Measurements from ENCODE around the gene C1orf74. TPM values are rescaled to one million over a fixed set of nuclear protein-coding genes. Genes with fewer than 3 reads are reported as not detected.

Gene C1orf74
- total RNA-seq, 5 donors from 2014 or later (not counting 1 experiment from before 2014, with no cell fraction given), result 0.58 to 1.3 (median 1.2) TPM

GRCh38 chr1:209783386-209783785 is 973 bp downstream of the C1orf74 start:
- Mint-ChIP-seq H3K4me3 (peak overlapping the region; percentile 87 to 92 (median 89)), H3K4me1 (peaks cover 40 to 44% (median 41%) of the 10 kb centered on the region in 3 donors), H3K27ac (peak overlapping the region; percentile 97 to 98), H3K9me3 (no peaks in the 10 kb centered on the region), H3K36me3 (peaks cover 28% of the 10 kb centered on the region), H3K27me3 (no peaks in the 10 kb centered on the region)
- Histone ChIP-seq H3K36me3 (ENCODE audit: control insufficient read depth in 2 of 2, extremely low read depth in 1 of 2, insufficient read depth in 1 of 2, low read length in 1 of 2) (peaks cover 14 to 43% of the 10 kb centered on the region in 2 donors), H3K4me3 (ENCODE audit: control insufficient read depth in 1 of 2, extremely low read depth in 1 of 2, low read length in 1 of 2) (no peak overlapping the region), H3K27ac (ENCODE audit: low read length) (peak overlapping the region; percentile 97), H3K4me1 (ENCODE audit: control insufficient read depth in 1 of 2, extremely low read depth in 1 of 2, insufficient read depth in 2 of 2, low read length in 2 of 2) (peaks cover 7 to 24% of the 10 kb centered on the region in 2 experiments), H3K27me3 (replicated peaks in 1 of 2; ENCODE audit: control insufficient read depth in 2 of 2, extremely low read depth in 1 of 2, insufficient read depth in 2 of 2, low read length in 1 of 2) (no peaks in the 10 kb centered on the region), H3K9me3 (no peaks in the 10 kb centered on the region)
- ChIA-PET CTCF (interaction anchor here (1.3 to 2.6 kb wide), 3 partner anchors 15 to 34 kb away, joined by 3 to 9 read pairs (median 3); no protein-coding TSS in a partner anchor), POLR2A (interaction anchor here (0.6 to 1.6 kb wide), 4 partner anchors 9 to 24 kb away, joined by 3 to 7 read pairs (median 4); partner anchors contain the start of gene IRF6 (in 1 of the 2))
- WGBS (ENCODE audit: insufficient coverage), result 94% methylated on average over 5 of the region's 6 CpGs
- ATAC-seq (replicated peaks in 1 of 4), result no peak
- no peak for DNase-seq

DNA sequence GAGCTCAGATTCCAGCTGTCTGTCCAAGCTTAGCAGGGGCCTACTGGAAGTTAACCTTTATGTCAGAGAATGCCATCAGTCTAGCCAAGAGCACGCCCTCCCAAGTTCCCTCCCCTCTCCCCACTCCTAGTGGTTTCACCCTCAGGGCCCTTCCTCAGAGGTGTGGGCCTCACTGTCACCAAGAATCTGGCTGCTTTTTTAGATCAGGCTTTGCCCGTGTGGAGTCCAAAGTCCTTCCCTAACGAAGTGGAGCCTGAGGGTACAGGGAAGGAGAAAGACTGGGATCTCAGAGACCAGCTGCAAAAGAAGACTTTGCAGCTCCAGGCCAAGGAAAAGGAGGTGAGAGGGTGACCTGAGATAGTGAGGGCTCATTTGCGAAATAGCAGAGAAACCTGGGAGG is 4.1 kb downstream of the C1orf74 start:
- Mint-ChIP-seq H3K4me1 (peaks cover 39 to 60% (median 58%) of the 10 kb centered on the region in 3 donors), H3K27me3 (no peaks in the 10 kb centered on the region), H3K36me3 (peaks cover 53% of the 10 kb centered on the region), H3K27ac (peak overlapping the region; percentile 35 to 76), H3K4me3 (no peak overlapping the region), H3K9me3 (no peaks in the 10 kb centered on the region)
- Histone ChIP-seq H3K4me1 (ENCODE audit: control insufficient read depth in 1 of 2, extremely low read depth in 1 of 2, insufficient read depth in 2 of 2, low read length in 2 of 2) (peaks cover 7 to 27% of the 10 kb centered on the region in 2 experiments), H3K27me3 (replicated peaks in 1 of 2; ENCODE audit: control insufficient read depth in 2 of 2, extremely low read depth in 1 of 2, insufficient read depth in 2 of 2, low read length in 1 of 2) (no peaks in the 10 kb centered on the region), H3K9me3 (no peaks in the 10 kb centered on the region), H3K27ac (ENCODE audit: low read length) (peak overlapping the region; percentile 10), H3K4me3 (ENCODE audit: control insufficient read depth in 1 of 2, extremely low read depth in 1 of 2, low read length in 1 of 2) (no peak overlapping the region), H3K36me3 (ENCODE audit: control insufficient read depth in 2 of 2, extremely low read depth in 1 of 2, insufficient read depth in 1 of 2, low read length in 1 of 2) (peaks cover 19 to 74% of the 10 kb centered on the region in 2 donors)
- CTCF ChIA-PET, result no interaction called here
- DNase-seq, result no peak
- no peak for ATAC-seq (replicated peaks in 1 of 4)
- POLR2A ChIA-PET, result interaction anchor here in 1 of 2 donors (0.6 kb wide), 1 partner anchor 27 kb away, joined by 4 read pairs; no protein-coding TSS in a partner anchor
- WGBS (ENCODE audit: insufficient coverage), result 83% methylated on average over 2 of the region's 4 CpGs

- peaks cover 6 to 7% of the 10 kb centered on the region in 2 experiments for H3K4me1 ChIP-seq (ENCODE audit: control insufficient read depth in 1 of 2, extremely low read depth in 1 of 2, insufficient read depth in 2 of 2, low read length in 2 of 2)
- H3K4me3 ChIP-seq (ENCODE audit: control insufficient read depth in 1 of 2, extremely low read depth in 1 of 2, low read length in 1 of 2), result no peak overlapping the region
- peaks cover 21 to 92% of the 10 kb centered on the region in 2 donors for H3K36me3 ChIP-seq (ENCODE audit: control insufficient read depth in 2 of 2, extremely low read depth in 1 of 2, insufficient read depth in 1 of 2, low read length in 1 of 2)
- Mint-ChIP-seq H3K27me3 (no peaks in the 10 kb centered on the region), H3K4me3 (no peak overlapping the region), H3K9me3 (no peaks in the 10 kb centered on the region), H3K4me1 (peaks cover 17 to 38% (median 36%) of the 10 kb centered on the region in 3 donors), H3K27ac (peak overlapping the region; percentile 24 to 25), H3K36me3 (peaks cover 70% of the 10 kb centered on the region)
- H3K27ac ChIP-seq (ENCODE audit: low read length), result no peak overlapping the region
- POLR2A ChIA-PET, result interaction anchor here in 1 of 2 donors (1.3 kb wide), 1 partner anchor 8 kb away, joined by 3 read pairs; no protein-coding TSS in a partner anchor
- no peak for ATAC-seq (replicated peaks in 1 of 4)
- CTCF ChIA-PET, result interaction anchor here in 1 of 2 donors (1.6 kb wide), 1 partner anchor 9 kb away, joined by 6 read pairs; no protein-coding TSS in a partner anchor
- DNase-seq, result no peak
- no peaks in the 10 kb centered on the region for H3K27me3 ChIP-seq (replicated peaks in 1 of 2; ENCODE audit: control insufficient read depth in 2 of 2, extremely low read depth in 1 of 2, insufficient read depth in 2 of 2, low read length in 1 of 2)
- WGBS (ENCODE audit: insufficient coverage), result 78% methylated on average over 1 of the region's 1 CpG
- no peaks in the 10 kb centered on the region for H3K9me3 ChIP-seq
Observed at GRCh38 chr1:209778102-209778501, 6.3 kb downstream of the C1orf74 start.

GRCh38 chr1:209777587-209777986 is 6.8 kb downstream of the C1orf74 start:
- H3K9me3 Mint-ChIP-seq, result no peaks in the 10 kb centered on the region
- peaks cover 18 to 92% of the 10 kb centered on the region in 2 donors for H3K36me3 ChIP-seq (ENCODE audit: control insufficient read depth in 2 of 2, extremely low read depth in 1 of 2, insufficient read depth in 1 of 2, low read length in 1 of 2)

GRCh38 chr1:209775678-209776077 is 8.7 kb downstream of the C1orf74 start:
- POLR2A ChIA-PET, result interaction anchor here in 1 of 2 donors (1.8 kb wide), 1 partner anchor 8 kb away, joined by 7 read pairs; the partner anchor contains the start of gene C1orf74
- CTCF ChIA-PET, result no interaction called here
- Mint-ChIP-seq H3K4me3 (no peak overlapping the region), H3K27me3 (no peaks in the 10 kb centered on the region), H3K27ac (peak overlapping the region; percentile 71 to 83), H3K36me3 (peaks cover 63% of the 10 kb centered on the region), H3K9me3 (no peaks in the 10 kb centered on the region), H3K4me1 (peaks cover 10 to 27% (median 27%) of the 10 kb centered on the region in 3 donors)
- Histone ChIP-seq H3K4me1 (ENCODE audit: control insufficient read depth in 1 of 2, extremely low read depth in 1 of 2, insufficient read depth in 2 of 2, low read length in 2 of 2) (peaks cover 26% of the 10 kb centered on the region in 2 experiments), H3K27ac (ENCODE audit: low read length) (no peak overlapping the region), H3K9me3 (no peaks in the 10 kb centered on the region), H3K36me3 (ENCODE audit: control insufficient read depth in 2 of 2, extremely low read depth in 1 of 2, insufficient read depth in 1 of 2, low read length in 1 of 2) (peaks cover 13 to 87% of the 10 kb centered on the region in 2 donors), H3K27me3 (replicated peaks in 1 of 2; ENCODE audit: control insufficient read depth in 2 of 2, extremely low read depth in 1 of 2, insufficient read depth in 2 of 2, low read length in 1 of 2) (no peaks in the 10 kb centered on the region), H3K4me3 (ENCODE audit: control insufficient read depth in 1 of 2, extremely low read depth in 1 of 2, low read length in 1 of 2) (no peak overlapping the region)
- DNase-seq, result no peak
- no peak for ATAC-seq (replicated peaks in 1 of 4)
- 100% methylated on average over 2 of the region's 2 CpGs for WGBS (ENCODE audit: insufficient coverage)

More at GRCh38 chr1:209777587-209777986, 6.8 kb downstream of the C1orf74 start:
- Histone ChIP-seq H3K27me3 (replicated peaks in 1 of 2; ENCODE audit: control insufficient read depth in 2 of 2, extremely low read depth in 1 of 2, insufficient read depth in 2 of 2, low read length in 1 of 2) (no peaks in the 10 kb centered on the region), H3K4me3 (ENCODE audit: control insufficient read depth in 1 of 2, extremely low read depth in 1 of 2, low read length in 1 of 2) (no peak overlapping the region), H3K27ac (ENCODE audit: low read length) (no peak overlapping the region), H3K4me1 (ENCODE audit: control insufficient read depth in 1 of 2, extremely low read depth in 1 of 2, insufficient read depth in 2 of 2, low read length in 2 of 2) (peaks cover 7 to 9% of the 10 kb centered on the region in 2 experiments), H3K9me3 (no peaks in the 10 kb centered on the region)
- no peak for ATAC-seq (replicated peaks in 1 of 4)
- CTCF ChIA-PET, result interaction anchor here in 1 of 2 donors (1.6 kb wide), 1 partner anchor 9 kb away, joined by 6 read pairs; no protein-coding TSS in a partner anchor
- Mint-ChIP-seq H3K4me1 (peaks cover 14 to 34% (median 33%) of the 10 kb centered on the region in 3 donors), H3K4me3 (no peak overlapping the region), H3K27me3 (no peaks in the 10 kb centered on the region), H3K27ac (peak overlapping the region; percentile 24 to 56), H3K36me3 (peaks cover 74% of the 10 kb centered on the region)
- POLR2A ChIA-PET, result interaction anchor here in 1 of 2 donors (1.3 kb wide), 1 partner anchor 8 kb away, joined by 3 read pairs; no protein-coding TSS in a partner anchor
- WGBS (ENCODE audit: insufficient coverage), result no CpG with 5 or more reads among the region's 2 CpGs
- no peak for DNase-seq

DNA sequence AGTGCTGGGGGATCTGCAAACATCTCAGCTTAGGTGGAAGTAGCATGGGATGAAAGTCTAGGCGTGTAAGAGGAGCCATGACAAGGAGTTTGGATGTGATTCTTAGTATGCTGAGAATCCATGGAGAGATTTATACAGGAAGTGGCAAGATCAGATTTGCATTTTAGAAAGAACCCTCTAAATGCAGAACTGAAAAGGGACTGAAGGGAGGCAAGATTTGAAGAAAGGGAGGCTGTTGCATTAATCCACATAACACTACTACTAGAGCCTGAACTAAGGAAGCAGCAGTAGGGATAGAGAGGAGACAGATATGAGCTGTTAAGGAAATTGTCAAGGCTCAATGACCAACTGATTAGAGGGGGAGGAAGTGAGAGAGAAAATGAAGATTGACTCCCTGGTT is 9.8 kb downstream of the C1orf74 start:
- ATAC-seq (replicated peaks in 1 of 4) (no peak), DNase-seq (no peak)
- Histone ChIP-seq H3K27me3 (replicated peaks in 1 of 2; ENCODE audit: control insufficient read depth in 2 of 2, extremely low read depth in 1 of 2, insufficient read depth in 2 of 2, low read length in 1 of 2) (no peaks in the 10 kb centered on the region), H3K9me3 (no peaks in the 10 kb centered on the region), H3K36me3 (ENCODE audit: control insufficient read depth in 2 of 2, extremely low read depth in 1 of 2, insufficient read depth in 1 of 2, low read length in 1 of 2) (peaks cover 7 to 77% of the 10 kb centered on the region in 2 donors), H3K4me1 (ENCODE audit: control insufficient read depth in 1 of 2, extremely low read depth in 1 of 2, insufficient read depth in 2 of 2, low read length in 2 of 2) (peaks cover 27 to 31% of the 10 kb centered on the region in 2 experiments), H3K27ac (ENCODE audit: low read length) (peak overlapping the region; percentile 25), H3K4me3 (ENCODE audit: control insufficient read depth in 1 of 2, extremely low read depth in 1 of 2, low read length in 1 of 2) (no peak overlapping the region)
- Mint-ChIP-seq H3K9me3 (no peaks in the 10 kb centered on the region), H3K4me1 (peaks cover 7 to 25% (median 24%) of the 10 kb centered on the region in 3 donors), H3K36me3 (peaks cover 59% of the 10 kb centered on the region), H3K4me3 (no peak overlapping the region), H3K27ac (peak overlapping the region; percentile 71 to 83), H3K27me3 (no peaks in the 10 kb centered on the region)
- ChIA-PET POLR2A (interaction anchor here in 1 of 2 donors (1.8 kb wide), 1 partner anchor 10 kb away, joined by 7 read pairs; the partner anchor contains the start of gene C1orf74), CTCF (interaction anchor here in 1 of 2 donors (1.5 kb wide), 1 partner anchor 53 kb away, joined by 6 read pairs; the partner anchor contains the start of gene UTP25)
- WGBS (ENCODE audit: insufficient coverage), result 71% methylated on average over 1 of the region's 1 CpG

Data from T-cell (primary cell).